GM10266 (cell line): ENCODE results near the gene FKBP3.

Experiments used
- DNase-seq: peaks from one replicate; pipeline ENCODE4 v3.0.0; 2012; ENCODE audit errors: extremely low spot score
- TF ChIP-seq, protein P1 (sequence below): IDR thresholded peaks from 2 replicates; pipeline ENCODE4 v1.5.1; 2012; ENCODE audit warnings: mild to moderate bottlenecking, low read depth; ENCODE audit not compliant: control insufficient read depth, insufficient read depth; ENCODE audit errors: missing control alignments

FKBP3 gene

GRCh38 chr14:45134051-45134958 is at the start of gene FKBP3:
FKBP3 (minus strand) TSS chr14:45134481; CDS start chr14:45134456, 25 bp downstream.
- peak; percentile 93 for DNase-seq
- TF ChIP-seq, protein P1, sequence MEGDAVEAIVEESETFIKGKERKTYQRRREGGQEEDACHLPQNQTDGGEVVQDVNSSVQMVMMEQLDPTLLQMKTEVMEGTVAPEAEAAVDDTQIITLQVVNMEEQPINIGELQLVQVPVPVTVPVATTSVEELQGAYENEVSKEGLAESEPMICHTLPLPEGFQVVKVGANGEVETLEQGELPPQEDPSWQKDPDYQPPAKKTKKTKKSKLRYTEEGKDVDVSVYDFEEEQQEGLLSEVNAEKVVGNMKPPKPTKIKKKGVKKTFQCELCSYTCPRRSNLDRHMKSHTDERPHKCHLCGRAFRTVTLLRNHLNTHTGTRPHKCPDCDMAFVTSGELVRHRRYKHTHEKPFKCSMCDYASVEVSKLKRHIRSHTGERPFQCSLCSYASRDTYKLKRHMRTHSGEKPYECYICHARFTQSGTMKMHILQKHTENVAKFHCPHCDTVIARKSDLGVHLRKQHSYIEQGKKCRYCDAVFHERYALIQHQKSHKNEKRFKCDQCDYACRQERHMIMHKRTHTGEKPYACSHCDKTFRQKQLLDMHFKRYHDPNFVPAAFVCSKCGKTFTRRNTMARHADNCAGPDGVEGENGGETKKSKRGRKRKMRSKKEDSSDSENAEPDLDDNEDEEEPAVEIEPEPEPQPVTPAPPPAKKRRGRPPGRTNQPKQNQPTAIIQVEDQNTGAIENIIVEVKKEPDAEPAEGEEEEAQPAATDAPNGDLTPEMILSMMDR, result peak; percentile 50

GRCh38 chr14:45181806-45182205 is 47.5 kb upstream of the FKBP3 start:
- DNase-seq, result no peak
- TF ChIP-seq, protein P1, result no peak

GRCh38 chr14:45181329-45181728 is 47.0 kb upstream of the FKBP3 start:
- DNase-seq, result no peak
- TF ChIP-seq, protein P1, result no peak

- TF ChIP-seq, protein P1, result no peak
- DNase-seq, result no peak
These were observed 42.8 kb upstream of the FKBP3 start for GRCh38 chr14:45177076-45177475.

- TF ChIP-seq, protein P1, result no peak
- DNase-seq, result no peak
These were observed 35.6 kb upstream of the FKBP3 start for GRCh38 chr14:45169906-45170305.

DNA sequence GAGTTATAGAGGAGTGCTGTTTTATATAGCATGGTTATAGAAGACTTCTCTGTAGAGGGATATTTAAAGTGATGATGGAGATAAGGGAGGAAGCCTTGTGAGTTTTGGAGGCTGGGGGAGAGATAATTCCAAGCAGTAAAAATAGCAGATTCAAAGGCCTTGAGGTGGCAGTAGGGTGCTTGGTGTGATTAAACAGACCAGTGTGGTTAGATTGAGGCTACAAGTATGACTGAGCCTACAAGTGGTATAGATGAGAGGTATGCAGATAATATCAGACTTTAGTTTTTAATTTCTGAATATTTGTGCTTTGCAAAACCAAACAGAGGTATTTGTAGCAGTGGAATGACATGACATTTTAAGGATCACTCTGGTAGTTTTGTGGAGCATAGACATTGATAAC is 21.8 kb upstream of the FKBP3 start:
- no peak for DNase-seq
- TF ChIP-seq, protein P1, result peak; percentile 4

GRCh38 chr14:45150386-45150890 is 16.2 kb upstream of the FKBP3 start:
- TF ChIP-seq, protein P1, result no peak
- DNase-seq, result no peak
